Measurements from ENCODE around the gene HOXD10.

HOXD10 gene

GRCh38 chr2:176107731-176108181, 8.8 kb upstream of the HOXD10 start:
- no peak for DNase-seq

- DNase-seq: no peak
Observed at GRCh38 chr2:176109192-176109901, 7.2 kb upstream of the HOXD10 start.

GRCh38 chr2:176109946-176110345, 6.6 kb upstream of the HOXD10 start:
- no peak for DNase-seq

GRCh38 chr2:176110415-176111308, 5.9 kb upstream of the HOXD10 start:
- DNase-seq: no peak

GRCh38 chr2:176111309-176111663, 5.3 kb upstream of the HOXD10 start:
- DNase-seq: peak; percentile 71

GRCh38 chr2:176111846-176112374, 4.7 kb upstream of the HOXD10 start:
- no peak for DNase-seq

GRCh38 chr2:176112375-176113302, 3.9 kb upstream of the HOXD10 start:
- no peak for DNase-seq

- DNase-seq: no peak
Observed at GRCh38 chr2:176114120-176114929, 2.3 kb upstream of the HOXD10 start.

GRCh38 chr2:176114930-176115625, 1.5 kb upstream of the HOXD10 start:
- DNase-seq: no peak

GRCh38 chr2:176117162-176117822, 714 bp downstream of the HOXD10 start:
- DNase-seq: no peak

GRCh38 chr2:176117823-176118371, 1.3 kb downstream of the HOXD10 start:
- DNase-seq: no peak

- DNase-seq: peak; percentile 68
Observed at GRCh38 chr2:176118601-176119339, 2.2 kb downstream of the HOXD10 start.

- DNase-seq: no peak
Observed at GRCh38 chr2:176120364-176121189, 4.0 kb downstream of the HOXD10 start.

GRCh38 chr2:176121190-176122051, 4.8 kb downstream of the HOXD10 start:
- DNase-seq: no peak

- DNase-seq: no peak
Observed at GRCh38 chr2:176122052-176122682, 5.6 kb downstream of the HOXD10 start.

- no peak for DNase-seq
Observed at GRCh38 chr2:176122683-176123410, 6.3 kb downstream of the HOXD10 start, which contains the start of gene HOXD9. TSS of gene HOXD9 (plus strand) at chr2:176122719. CDS start at chr2:176122769, 50 bp downstream.

Data from hematopoietic multipotent progenitor cell treated with erythropoietin and hydrocortisone succinate and interleukin-3 and kit ligand, for 4 days (in vitro differentiated cells).